ENCODE data around the gene EPHX1. TPM values are rescaled to one million over a fixed set of nuclear protein-coding genes. Genes with fewer than 3 reads are reported as not detected.

Gene EPHX1
- total and polyA plus RNA-seq, 10 of the 15 experiments (the other 5 are each of a cell fraction or from before 2014, with no cell fraction given) = 0.33 to 2.9 (median 0.78) TPM; not detected in 2

DNA sequence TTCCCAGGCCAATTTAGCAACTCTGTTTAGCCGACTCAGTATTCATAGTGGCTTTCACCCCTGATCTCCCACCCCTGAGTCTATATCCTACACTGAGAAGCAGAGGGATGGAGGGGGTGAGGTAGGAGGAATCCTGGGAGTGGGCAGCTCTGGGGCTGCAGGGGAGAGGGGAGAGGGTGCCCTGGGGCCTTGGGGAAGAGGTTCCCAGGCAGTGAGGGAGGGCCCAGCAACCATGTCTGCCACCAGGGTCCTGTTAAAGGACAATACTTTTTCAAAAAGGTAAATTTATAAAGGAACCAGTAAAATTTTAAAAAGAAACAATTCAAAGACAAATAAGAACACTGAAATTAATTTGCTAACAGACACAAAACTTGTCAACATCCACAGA, 30.3 kb downstream of the EPHX1 start:
- POLR2A ChIA-PET = no interaction called here
- no peaks in the 10 kb centered on the region for H4K20me1 ChIP-seq (ENCODE audit: control insufficient read depth, insufficient read depth)
- no TSS peak for BruUV-seq (replicated peaks)
- H3K4me3 ChIP-seq = no peak overlapping the region
- H3K27me3 ChIP-seq (replicated peaks in 1 of 2; ENCODE audit: control insufficient read depth in 2 of 2, insufficient read depth in 2 of 2, low read length in 1 of 2) = no peaks in the 10 kb centered on the region
- DNase-seq (ENCODE audit: low read depth, low spot score) = no peak
- in situ Hi-C loops (cut with MboI) = no loop called here
- no peaks in the 10 kb centered on the region for H3K36me3 ChIP-seq (ENCODE audit: control insufficient read depth in 2 of 2, insufficient read depth in 2 of 2, low read length in 1 of 2)
- no peak overlapping the region for H3K9ac ChIP-seq (ENCODE audit: control insufficient read depth, insufficient read depth, low read length)
- no peak overlapping the region for H3K4me2 ChIP-seq (ENCODE audit: control insufficient read depth, insufficient read depth)
- no peak for FAIRE-seq
- H3K79me2 ChIP-seq (ENCODE audit: control insufficient read depth, insufficient read depth, low read length) = no peaks in the 10 kb centered on the region
- H3K4me1 ChIP-seq (ENCODE audit: control insufficient read depth, insufficient read depth, low read length) = no peaks in the 10 kb centered on the region
- no peaks in the 10 kb centered on the region for H3K9me3 ChIP-seq (replicated peaks; ENCODE audit: control insufficient read depth, insufficient read depth, low read length)
- 88% methylated on average over 1 of the region's 1 CpG for WGBS (ENCODE audit: insufficient coverage, insufficient replicate concordance, low lambda C conversion rate, missing lambda C conversion rate)
- intact Hi-C loops (cut with micrococcal nuclease; ENCODE audit: unreplicated experiment) = loop anchor here (10.0 kb wide), 2 partner anchors 285 to 365 kb away; no protein-coding TSS in a partner anchor
- CTCF ChIA-PET = no interaction called here
- ATAC-seq = no peak
- RAD21 ChIA-PET (ENCODE audit: unreplicated experiment) = interaction anchor here (1.0 kb wide), 1 partner anchor 58 kb away, joined by 3 read pairs; no protein-coding TSS in a partner anchor
- TF ChIP-seq, protein P1, sequence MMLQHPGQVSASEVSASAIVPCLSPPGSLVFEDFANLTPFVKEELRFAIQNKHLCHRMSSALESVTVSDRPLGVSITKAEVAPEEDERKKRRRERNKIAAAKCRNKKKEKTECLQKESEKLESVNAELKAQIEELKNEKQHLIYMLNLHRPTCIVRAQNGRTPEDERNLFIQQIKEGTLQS (IDR thresholded peaks at IDR 0.05; ENCODE audit: borderline replicate concordance, extremely low read depth, low read depth, low read length) = no peak
- no peak for TF ChIP-seq NR2F1 (conservative IDR thresholded peaks at IDR 0.05)
- TF ChIP-seq CREB1 (IDR thresholded peaks at IDR 0.05; ENCODE audit: low read depth) = no peak
- no peak for TF ChIP-seq ATF7 (IDR thresholded peaks at IDR 0.05; ENCODE audit: low read depth)
- TF ChIP-seq NFYA (IDR thresholded peaks at IDR 0.05; ENCODE audit: borderline replicate concordance, low read depth, low read length) = no peak
- no peak for TF ChIP-seq USF2 (IDR thresholded peaks at IDR 0.05; ENCODE audit: borderline replicate concordance, low read depth, low read length)
- no peak for TF ChIP-seq NFIC (IDR thresholded peaks at IDR 0.05; ENCODE audit: low read depth, low read length)
- H2AFZ ChIP-seq (ENCODE audit: control insufficient read depth, low read depth, low read length) = no peak overlapping the region
- SMC1A ChIA-PET (ENCODE audit: uncharacterized antibody, unreplicated experiment) = no interaction called here
- H3K27ac ChIP-seq (ENCODE audit: control insufficient read depth, insufficient read depth) = no peak overlapping the region
